Activated B cell treated with CpG ODN at 0.5 μM for 24 hours (primary cell): ENCODE results near the gene PRRX1. TPM values are rescaled to one million over a fixed set of nuclear protein-coding genes. Genes with fewer than 3 reads are reported as not detected.

Experiments used
- ATAC-seq: fragments of 200-7000 bp; cut with Tn5 transposase; one replicate; pipeline ENCODE4 v1.10.0; 2021; ENCODE audit warnings: low read depth, mild to moderate bottlenecking, moderate library complexity
- CTCF ChIA-PET: fragments of 350-600 bp; sonication (Branson Sonifier 250); formaldehyde crosslinking; loops from one replicate; lab custom pipeline; 2021; ENCODE audit warnings: antibody characterized with exemption; lab: Charles Lee
- POLR2A ChIA-PET: fragments of 350-600 bp; sonication (Branson Sonifier 250); formaldehyde crosslinking; loops from one replicate; lab custom pipeline; 2021; ENCODE audit warnings: antibody characterized with exemption; lab: Charles Lee
- DNase-seq: peaks from one replicate; pipeline ENCODE4 v3.0.0; 2022
- H3K27ac Mint-ChIP-seq: one replicate; pipeline ENCODE4 v1.8.0; 2020; ENCODE audit warnings: mixed read lengths
- H3K27me3 Mint-ChIP-seq: one replicate; pipeline ENCODE4 v1.8.0; 2021; ENCODE audit warnings: mixed read lengths
- H3K36me3 Mint-ChIP-seq: one replicate; pipeline ENCODE4 v1.8.0; 2021; ENCODE audit warnings: low read depth, mixed read lengths
- H3K4me1 Mint-ChIP-seq: one replicate; pipeline ENCODE4 v1.8.0; 2021; ENCODE audit warnings: mixed read lengths
- H3K4me3 Mint-ChIP-seq: one replicate; pipeline ENCODE4 v1.8.0; 2020; ENCODE audit warnings: mild to moderate bottlenecking, mixed read lengths
- H3K9me3 Mint-ChIP-seq: one replicate; pipeline ENCODE4 v1.8.0; 2020; ENCODE audit warnings: mixed read lengths
- intact Hi-C: fragments of 100-400 bp; cut with micrococcal nuclease; formaldehyde crosslinking; loops from one replicate; pipeline ENCODE4 v1.15.1; 2024
- total RNA-seq: library from RNA; stranded (reverse); gene quantifications from 2 replicates; pipeline ENCODE4 v1.2.3, GENCODE V29; 2022
- TF ChIP-seq, protein P1 (sequence below): fragments of 200-600 bp; IDR thresholded peaks from one replicate; pipeline ENCODE4 v1.8.0; 2022; ENCODE audit warnings: antibody characterized with exemption, mild to moderate bottlenecking

The PRRX1 gene
- total RNA-seq, result not detected in 2 replicates

DNA sequence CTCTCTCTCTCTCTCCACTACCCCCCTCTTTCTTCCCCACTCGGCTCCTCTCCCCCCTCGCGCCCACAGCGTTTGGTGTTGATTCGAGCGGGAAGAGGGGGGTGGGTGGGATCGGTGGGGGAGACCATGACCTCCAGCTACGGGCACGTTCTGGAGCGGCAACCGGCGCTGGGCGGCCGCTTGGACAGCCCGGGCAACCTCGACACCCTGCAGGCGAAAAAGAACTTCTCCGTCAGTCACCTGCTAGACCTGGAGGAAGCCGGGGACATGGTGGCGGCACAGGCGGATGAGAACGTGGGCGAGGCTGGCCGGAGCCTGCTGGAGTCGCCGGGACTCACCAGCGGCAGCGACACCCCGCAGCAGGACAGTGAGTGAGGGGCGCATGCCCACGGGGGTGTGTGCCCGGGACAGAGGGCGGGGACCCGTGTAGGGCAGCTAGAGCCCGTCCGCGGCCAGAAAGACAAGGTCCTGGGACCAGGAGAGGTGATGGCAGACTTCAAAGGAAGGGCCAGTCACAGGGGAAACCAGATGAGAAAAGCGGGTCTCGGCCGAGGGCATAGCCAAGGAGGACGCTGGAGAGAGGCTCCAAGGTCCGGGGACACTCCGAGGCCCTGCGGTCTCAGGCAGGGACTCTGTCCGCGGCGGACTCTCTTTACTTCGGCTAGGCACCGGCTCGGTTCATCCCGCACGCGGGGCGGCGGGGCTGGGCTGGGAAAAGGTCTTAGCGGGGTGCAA, at the start of gene PRRX1:
PRRX1 (plus strand) TSS at position 39 of the 735 bp plus-strand sequence; CDS start at position 127, 88 bp downstream.
- Mint-ChIP-seq H3K4me1 (peaks cover 15% of the 10 kb centered on the region), H3K4me3 (no peak within 1 kb of the TSS), H3K9me3 (no peaks in the 10 kb centered on the region), H3K27ac (no peak within 1 kb of the TSS), H3K36me3 (no peaks in the 10 kb centered on the region), H3K27me3 (peaks cover 66% of the 10 kb centered on the region)
- POLR2A ChIA-PET, result no interaction called here
- TF ChIP-seq, protein P1, sequence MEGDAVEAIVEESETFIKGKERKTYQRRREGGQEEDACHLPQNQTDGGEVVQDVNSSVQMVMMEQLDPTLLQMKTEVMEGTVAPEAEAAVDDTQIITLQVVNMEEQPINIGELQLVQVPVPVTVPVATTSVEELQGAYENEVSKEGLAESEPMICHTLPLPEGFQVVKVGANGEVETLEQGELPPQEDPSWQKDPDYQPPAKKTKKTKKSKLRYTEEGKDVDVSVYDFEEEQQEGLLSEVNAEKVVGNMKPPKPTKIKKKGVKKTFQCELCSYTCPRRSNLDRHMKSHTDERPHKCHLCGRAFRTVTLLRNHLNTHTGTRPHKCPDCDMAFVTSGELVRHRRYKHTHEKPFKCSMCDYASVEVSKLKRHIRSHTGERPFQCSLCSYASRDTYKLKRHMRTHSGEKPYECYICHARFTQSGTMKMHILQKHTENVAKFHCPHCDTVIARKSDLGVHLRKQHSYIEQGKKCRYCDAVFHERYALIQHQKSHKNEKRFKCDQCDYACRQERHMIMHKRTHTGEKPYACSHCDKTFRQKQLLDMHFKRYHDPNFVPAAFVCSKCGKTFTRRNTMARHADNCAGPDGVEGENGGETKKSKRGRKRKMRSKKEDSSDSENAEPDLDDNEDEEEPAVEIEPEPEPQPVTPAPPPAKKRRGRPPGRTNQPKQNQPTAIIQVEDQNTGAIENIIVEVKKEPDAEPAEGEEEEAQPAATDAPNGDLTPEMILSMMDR, result no peak
- intact Hi-C loops, result loop anchor here (10.0 kb wide), 1 partner anchor 739 kb away; no protein-coding TSS in a partner anchor
- CTCF ChIA-PET, result no interaction called here
- no peak for ATAC-seq
- DNase-seq, result no peak

DNA sequence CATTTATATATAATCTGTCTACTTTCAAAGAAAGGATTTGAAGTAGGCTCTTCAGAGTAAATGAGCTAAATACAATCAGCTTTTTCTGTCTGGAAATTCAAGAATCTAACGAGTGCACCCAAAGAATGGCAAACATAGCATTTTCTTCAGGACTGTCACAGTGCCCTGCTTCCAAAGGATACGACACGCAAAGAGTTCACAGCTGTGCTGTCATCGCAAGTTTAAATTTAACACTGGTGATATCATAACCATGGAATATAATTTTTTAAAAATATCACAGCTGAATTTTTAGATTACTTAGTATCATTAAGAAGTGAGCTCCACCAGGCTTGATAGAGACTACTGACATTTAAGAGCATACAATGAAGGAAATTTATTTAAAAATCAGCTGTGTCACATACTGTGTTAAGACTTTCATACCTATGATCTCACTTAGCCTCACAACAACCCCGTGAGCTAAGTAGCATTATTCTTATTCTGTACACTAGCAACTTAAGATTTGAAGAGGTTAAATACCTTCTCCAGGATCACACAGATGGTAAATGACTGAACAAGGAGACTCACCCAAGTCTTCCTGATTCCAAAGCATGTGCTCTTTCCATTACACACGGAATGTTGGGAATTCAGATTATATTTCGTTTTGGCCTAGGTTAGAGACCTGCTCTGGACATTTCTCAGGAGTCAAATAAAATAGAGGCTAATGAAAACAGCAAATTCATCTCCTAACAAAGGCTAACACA, 46.2 kb upstream of the PRRX1 start:
- TF ChIP-seq, protein P1, result no peak
- no peaks in the 10 kb centered on the region for H3K4me1 Mint-ChIP-seq
- POLR2A ChIA-PET, result no interaction called here

DNA sequence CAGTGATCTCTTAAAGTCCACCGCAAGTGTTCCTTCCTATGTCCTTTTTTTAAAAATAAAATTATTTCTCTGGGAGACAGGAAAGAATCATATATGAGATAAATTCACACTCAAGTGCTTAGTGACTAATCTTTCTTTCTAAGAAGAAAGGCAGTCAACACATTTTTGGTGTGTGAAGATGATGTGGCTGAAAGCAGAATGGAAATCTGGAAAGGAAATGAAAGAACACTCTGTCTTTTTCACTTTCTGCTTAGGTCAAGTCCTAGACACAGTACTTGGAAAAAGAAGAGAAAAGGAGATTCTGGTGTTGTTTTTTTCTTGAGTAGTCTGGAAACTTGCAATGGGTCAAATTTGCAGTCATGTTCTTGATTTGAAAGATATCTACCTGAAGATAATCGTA, 45.5 kb upstream of the PRRX1 start:
- Mint-ChIP-seq H3K36me3 (no peaks in the 10 kb centered on the region), H3K9me3 (no peaks in the 10 kb centered on the region), H3K27me3 (peaks cover 2% of the 10 kb centered on the region), H3K4me3 (no peak overlapping the region), H3K4me1 (no peaks in the 10 kb centered on the region), H3K27ac (no peak overlapping the region)
- ATAC-seq (no peak), DNase-seq (no peak)
- CTCF ChIA-PET, result no interaction called here
- TF ChIP-seq, protein P1, result no peak
- intact Hi-C loops, result no loop called here
- POLR2A ChIA-PET, result no interaction called here

More for the DNA sequence above, 46.2 kb upstream of the PRRX1 start:
- ATAC-seq (no peak), DNase-seq (no peak)
- intact Hi-C loops, result no loop called here
- Mint-ChIP-seq H3K27me3 (peaks cover 2% of the 10 kb centered on the region), H3K4me3 (no peak overlapping the region), H3K27ac (no peak overlapping the region), H3K9me3 (peaks cover 6% of the 10 kb centered on the region), H3K36me3 (no peaks in the 10 kb centered on the region)
- CTCF ChIA-PET, result no interaction called here

DNA sequence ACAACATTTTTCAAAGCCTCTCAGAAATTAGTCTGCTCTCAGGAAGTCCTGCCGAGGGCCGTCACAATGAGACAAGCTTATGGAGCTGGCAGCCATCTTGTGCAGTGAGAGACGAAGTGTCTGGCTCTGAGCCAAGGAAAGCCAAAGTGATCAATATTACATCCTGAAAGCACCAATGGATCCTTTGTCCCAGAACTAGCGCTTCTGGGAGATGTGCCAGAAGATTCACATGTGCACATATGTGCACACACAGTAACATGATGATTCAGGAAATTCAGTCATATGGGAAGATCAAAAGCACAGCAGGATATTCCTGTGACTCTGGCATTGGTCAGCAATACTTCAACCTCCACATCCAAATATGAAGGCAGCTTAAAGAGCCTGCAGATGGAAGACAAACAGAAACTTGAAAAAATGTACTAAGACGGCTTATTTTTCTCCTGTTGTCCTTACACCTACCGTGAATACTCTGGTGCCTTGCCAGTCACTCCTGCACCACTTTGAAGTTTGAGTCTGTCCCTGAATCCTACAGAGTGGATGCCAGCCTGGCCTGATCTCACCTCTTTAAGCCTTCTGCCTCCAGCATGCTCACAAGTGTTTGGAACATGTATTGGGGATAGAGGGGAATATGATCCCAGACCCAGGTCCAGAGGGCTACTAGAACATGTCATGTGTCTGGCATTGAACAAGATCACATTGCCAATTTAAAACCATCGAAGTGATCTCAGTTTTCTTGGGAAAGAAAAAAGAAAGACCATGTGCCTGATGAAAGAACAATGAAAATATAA, 44.5 kb upstream of the PRRX1 start:
- H3K9me3 Mint-ChIP-seq, result no peaks in the 10 kb centered on the region
- H3K36me3 Mint-ChIP-seq, result no peaks in the 10 kb centered on the region
- DNase-seq (no peak), ATAC-seq (no peak)
- ChIA-PET POLR2A (no interaction called here), CTCF (no interaction called here)
- intact Hi-C loops, result no loop called here
- no peaks in the 10 kb centered on the region for H3K4me1 Mint-ChIP-seq
- no peak overlapping the region for H3K27ac Mint-ChIP-seq
- peaks cover 2% of the 10 kb centered on the region for H3K27me3 Mint-ChIP-seq
- no peak overlapping the region for H3K4me3 Mint-ChIP-seq
- TF ChIP-seq, protein P1, result no peak
